A549 (cell line): Measurements from ENCODE around the gene VPS41. TPM values are rescaled to one million over a fixed set of nuclear protein-coding genes. Genes with fewer than 3 reads are reported as not detected.

Experiments used
- ATAC-seq, 2 experiments: fragments of 200-7000 bp in 1 of 2; fragments of >200 bp in 1 of 2; cut with Nextera tagmentation in 1 of 2; cut with Tn5 transposase in 1 of 2; 3 replicates each; pipeline versions ENCODE4 v1.8.0 to v1.9.1; 2018 to 2020; ENCODE audit warnings: mild to moderate bottlenecking in 1 of 2, moderate library complexity in 1 of 2
- CTCF ChIA-PET: fragments of 300-600 bp; sonication (Branson Sonifier 250); formaldehyde crosslinking; extraction: SDS; loops from one replicate; lab custom pipeline; 2021; ENCODE audit warnings: antibody characterized with exemption, inconsistent platforms; lab: Yijun Ruan, JAX
- POLR2A ChIA-PET: fragments of 350-600 bp; formaldehyde crosslinking; extraction: SDS; loops from one replicate; lab custom pipeline; 2021; ENCODE audit warnings: antibody characterized with exemption, inconsistent platforms; lab: Yijun Ruan, JAX
- DNase-seq, 2 experiments: peaks; one replicate each; pipeline versions ENCODE4 v3.0.0 to v3.0.0-alpha.2; 2011 to 2016; ENCODE audit warnings: low read depth in 1 of 2, low spot score in 1 of 2
- FAIRE-seq: peaks from 2 replicates; lab custom pipeline; 2011; peaks lifted over from hg19 to GRCh38; lab: Jason Lieb, UNC
- H3K27ac ChIP-seq, 2 experiments: fragments of >200 bp; sonication (Bioruptor Twin); formaldehyde crosslinking; 3 replicates each; pipeline ENCODE4 v1.5.1; 2016 to 2017
- H3K4me1 ChIP-seq: fragments of >200 bp; sonication (Bioruptor Twin); formaldehyde crosslinking; 3 replicates; pipeline ENCODE4 v1.6.1; 2016
- H3K4me2 ChIP-seq: fragments of >200 bp; sonication (Bioruptor Twin); formaldehyde crosslinking; 3 replicates; pipeline ENCODE4 v1.6.1; 2016
- H3K4me3 ChIP-seq: fragments of >200 bp; sonication (Bioruptor Twin); formaldehyde crosslinking; 3 replicates; pipeline ENCODE4 v1.5.1; 2016
- H3K9me3 ChIP-seq: fragments of >200 bp; sonication (Bioruptor Twin); formaldehyde crosslinking; 3 replicates; pipeline ENCODE4 v1.6.1; 2016
- ATOH8 ChIP-seq: fragments of 250-450 bp; sonication (Bioruptor Pico); IDR thresholded peaks from 2 replicates; pipeline ENCODE4 v1.5.0; 2020; ENCODE audit warnings: low read depth, mild to moderate bottlenecking, moderate library complexity
- CEBPB ChIP-seq, 2 experiments: fragments of >200 bp in 1 of 2; sonication (Bioruptor Twin) in 1 of 2; formaldehyde crosslinking in 1 of 2; IDR thresholded peaks; 2 replicates each; pipeline ENCODE4 v1.6.1; 2012 to 2016
- CHD4 ChIP-seq: fragments of 200-600 bp; sonication (generic); IDR thresholded peaks from 2 replicates; pipeline ENCODE4 v1.6.1; 2016; ENCODE audit warnings: antibody characterized with exemption, mild to moderate bottlenecking, borderline replicate concordance
- CTCF ChIP-seq: fragments of >200 bp; sonication (Bioruptor Twin); formaldehyde crosslinking; IDR thresholded peaks from 3 replicates; pipeline ENCODE4 v1.5.1; 2016
- EP300 ChIP-seq, 2 experiments: fragments of >200 bp; sonication (Bioruptor Twin); formaldehyde crosslinking; IDR thresholded peaks; 2 replicates in 1 of 2; 3 replicates in 1 of 2; pipeline ENCODE4 v1.6.1; 2016 to 2017
- FOXS1 ChIP-seq: fragments of 250-450 bp; sonication (Bioruptor Pico); IDR thresholded peaks from 2 replicates; pipeline ENCODE4 v1.5.0; 2020; ENCODE audit warnings: mild to moderate bottlenecking, moderate library complexity
- HOXB13 ChIP-seq: fragments of 250-450 bp; sonication (Bioruptor Pico); IDR thresholded peaks from 2 replicates; pipeline ENCODE4 v1.5.0; 2020; ENCODE audit warnings: low read depth, mild to moderate bottlenecking, moderate library complexity
- JUN ChIP-seq, 2 experiments: fragments of >200 bp; sonication (Bioruptor Twin); formaldehyde crosslinking; IDR thresholded peaks; 2 replicates in 1 of 2; 3 replicates in 1 of 2; pipeline ENCODE4 v1.6.1; 2016 to 2017
- JUNB ChIP-seq: fragments of >200 bp; sonication (Bioruptor Twin); formaldehyde crosslinking; IDR thresholded peaks from 2 replicates; pipeline ENCODE4 v1.6.1; 2016
- MAX ChIP-seq: IDR thresholded peaks from 2 replicates; pipeline ENCODE4 v1.6.1; 2012
- MYC ChIP-seq: IDR thresholded peaks from 2 replicates; pipeline ENCODE4 v1.6.1; 2012; ENCODE audit warnings: mild to moderate bottlenecking, inconsistent platforms, low read length, improper control_type of control experiment, borderline replicate concordance
- NFE2L2 ChIP-seq: fragments of 150-350 bp; conservative IDR thresholded peaks from 2 replicates; pipeline ENCODE4 v1.6.1; 2014; ENCODE audit warnings: low read length
- NPAS2 ChIP-seq: fragments of 250-450 bp; sonication (Bioruptor Pico); IDR thresholded peaks from 2 replicates; pipeline ENCODE4 v1.8.0; 2022; ENCODE audit warnings: mild to moderate bottlenecking, moderate library complexity, borderline replicate concordance
- NR3C1 ChIP-seq: fragments of >200 bp; sonication (Bioruptor Twin); formaldehyde crosslinking; IDR thresholded peaks from 3 replicates; pipeline ENCODE4 v1.6.1; 2017
- POLR2AphosphoS2 ChIP-seq: conservative IDR thresholded peaks from 2 replicates; pipeline ENCODE4 v1.6.1; 2012; ENCODE audit warnings: low read length, improper control_type of control experiment, inconsistent platforms
- RARB ChIP-seq: fragments of 250-450 bp; sonication (Bioruptor Pico); IDR thresholded peaks from 2 replicates; pipeline ENCODE4 v1.8.0; 2021; ENCODE audit warnings: mild to moderate bottlenecking, moderate library complexity
- RCOR1 ChIP-seq: fragments of 150-350 bp; IDR thresholded peaks from 2 replicates; pipeline ENCODE4 v1.6.1; 2014; ENCODE audit warnings: antibody characterized with exemption, low read length, low read depth
- REST ChIP-seq: fragments of 200-600 bp; sonication (generic); IDR thresholded peaks from 2 replicates; pipeline ENCODE4 v1.6.1; 2016; ENCODE audit warnings: antibody characterized with exemption, mild to moderate bottlenecking, moderate library complexity
- RFX5 ChIP-seq: fragments of 450-650 bp; IDR thresholded peaks from 2 replicates; pipeline ENCODE4 v1.7.1; 2014; ENCODE audit warnings: antibody characterized with exemption, mild to moderate bottlenecking, moderate library complexity
- TFCP2L1 ChIP-seq: fragments of 250-450 bp; sonication (Bioruptor Pico); IDR thresholded peaks from 2 replicates; pipeline ENCODE4 v1.5.0; 2021; ENCODE audit warnings: mild to moderate bottlenecking
- TP53 ChIP-seq: fragments of 250-450 bp; sonication (Bioruptor Pico); IDR thresholded peaks from 2 replicates; pipeline ENCODE4 v1.5.0; 2021; ENCODE audit warnings: mild to moderate bottlenecking, moderate library complexity
- USF2 ChIP-seq: fragments of 450-650 bp; IDR thresholded peaks from 2 replicates; pipeline ENCODE4 v1.6.1; 2014; ENCODE audit warnings: antibody characterized with exemption
- ZNF302 ChIP-seq: fragments of 250-450 bp; sonication (Bioruptor Pico); IDR thresholded peaks from 2 replicates; pipeline ENCODE4 v1.9.0; 2021; ENCODE audit warnings: inconsistent platforms, mild to moderate bottlenecking, moderate library complexity
- ZSCAN20 ChIP-seq: fragments of 250-450 bp; sonication (Bioruptor Pico); IDR thresholded peaks from 2 replicates; pipeline ENCODE4 v1.8.0; 2022; ENCODE audit warnings: mild to moderate bottlenecking, moderate library complexity
- WGBS: methylation state at CpG from one replicate; pipeline ENCODE4 v1.1.6; 2017; ENCODE audit errors: missing lambda C conversion rate; 5-methylcytosine and 5-hydroxymethylcytosine counted together
- polyA plus RNA-seq, 4 experiments: library from polyadenylated mRNA; depleted of rRNA in 3 of 4; stranded (reverse); fragments of >200 nt; fragmentation: RNase III in 1 of 4; extraction: RNeasy Plus Mini Kit Qiagen cat#74134 plus additional on column Dnase treatment in 1 of 4; gene quantifications; 2 replicates in 3 of 4; 3 replicates in 1 of 4; pipeline ENCODE4 v1.2.3, GENCODE V29; 2011 to 2017
- TF ChIP-seq, protein P1 (sequence below): IDR thresholded peaks from 2 replicates; pipeline ENCODE4 v1.6.1; 2012

Gene VPS41
- polyA plus RNA-seq, 2 of the 4 experiments (the other 2 are of a cell fraction), result 24.6 to 59.9 TPM

- DNase-seq (no peak), ATAC-seq (no peak), FAIRE-seq (no peak)
- POLR2A ChIA-PET, result no interaction called here
- CTCF ChIA-PET, result no interaction called here
- TF ChIP-seq USF2 (no peak), JUN (IDR thresholded peaks at IDR 0.05) (no peak), RCOR1 (no peak), HOXB13 (CRISPR knock-in tag) (no peak), ZNF302 (CRISPR knock-in tag) (no peak), RARB (CRISPR knock-in tag) (no peak), EP300 (IDR thresholded peaks at IDR 0.05) (no peak), JUNB (no peak), ATOH8 (no peak), CEBPB (IDR thresholded peaks at IDR 0.05) (no peak), CTCF (no peak), ZSCAN20 (CRISPR knock-in tag) (no peak), MYC (no peak)
- TF ChIP-seq, protein P1, sequence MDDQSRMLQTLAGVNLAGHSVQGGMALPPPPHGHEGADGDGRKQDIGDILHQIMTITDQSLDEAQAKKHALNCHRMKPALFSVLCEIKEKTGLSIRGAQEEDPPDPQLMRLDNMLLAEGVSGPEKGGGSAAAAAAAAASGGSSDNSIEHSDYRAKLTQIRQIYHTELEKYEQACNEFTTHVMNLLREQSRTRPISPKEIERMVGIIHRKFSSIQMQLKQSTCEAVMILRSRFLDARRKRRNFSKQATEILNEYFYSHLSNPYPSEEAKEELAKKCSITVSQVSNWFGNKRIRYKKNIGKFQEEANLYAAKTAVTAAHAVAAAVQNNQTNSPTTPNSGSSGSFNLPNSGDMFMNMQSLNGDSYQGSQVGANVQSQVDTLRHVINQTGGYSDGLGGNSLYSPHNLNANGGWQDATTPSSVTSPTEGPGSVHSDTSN, result no peak
- Histone ChIP-seq H3K27ac (no peak overlapping the region), H3K4me3 (no peak overlapping the region), H3K4me1 (no peaks in the 10 kb centered on the region), H3K4me2 (no peak overlapping the region), H3K9me3 (no peaks in the 10 kb centered on the region)
- 70% methylated on average over 4 of the region's 4 CpGs for WGBS
Observed at GRCh38 chr7:38716397-38716796, 192.6 kb downstream of the VPS41 start.

- no peaks in the 10 kb centered on the region for H3K9me3 ChIP-seq
- ATAC-seq (no peak), DNase-seq (no peak), FAIRE-seq (peak; percentile 7)
- ChIA-PET CTCF (no interaction called here), POLR2A (no interaction called here)
- H3K4me1 ChIP-seq, result no peaks in the 10 kb centered on the region
- H3K4me3 ChIP-seq, result no peak overlapping the region
- no peak overlapping the region for H3K27ac ChIP-seq
- TF ChIP-seq USF2 (no peak), MAX (no peak), FOXS1 (CRISPR knock-in tag) (no peak), NFE2L2 (no peak), RFX5 (no peak), TP53 (no peak), NR3C1 (no peak), POLR2AphosphoS2 (no peak), TFCP2L1 (CRISPR knock-in tag) (no peak), JUNB (no peak), JUN (IDR thresholded peaks at IDR 0.05) (no peak), CHD4 (no peak), RCOR1 (no peak), ATOH8 (no peak), NPAS2 (CRISPR knock-in tag) (no peak), ZNF302 (CRISPR knock-in tag) (no peak), RARB (CRISPR knock-in tag) (no peak), REST (no peak)
- TF ChIP-seq, protein P1, result no peak
- no peak overlapping the region for H3K4me2 ChIP-seq
- WGBS, result 44% methylated on average over 4 of the region's 4 CpGs
Observed at GRCh38 chr7:38709123-38709522, 199.9 kb downstream of the VPS41 start.
